HG02759 (cell line): Measurements from ENCODE around the gene TFF3.

ENCODE experiments used
- ATAC-seq: cut with Tn5 transposase; IDR thresholded peaks from one replicate; pipeline ENCODE4 v1.9.1; 2021; ENCODE audit warnings: mild to moderate bottlenecking, moderate library complexity; ENCODE audit not compliant: unreplicated experiment

The TFF3 gene

GRCh38 chr21:42347601-42348327 lies 32.6 kb upstream of the TFF3 start:
- no peak for ATAC-seq

GRCh38 chr21:42346866-42347600 lies 31.8 kb upstream of the TFF3 start:
- ATAC-seq = no peak

- ATAC-seq = no peak
Observed at GRCh38 chr21:42346441-42346840, 31.2 kb upstream of the TFF3 start.

GRCh38 chr21:42344631-42345030 lies 29.4 kb upstream of the TFF3 start:
- no peak for ATAC-seq

GRCh38 chr21:42343963-42344510 lies 28.8 kb upstream of the TFF3 start:
- ATAC-seq = no peak

GRCh38 chr21:42343556-42343955 lies 28.3 kb upstream of the TFF3 start:
- no peak for ATAC-seq

GRCh38 chr21:42343101-42343500 lies 27.9 kb upstream of the TFF3 start:
- no peak for ATAC-seq

GRCh38 chr21:42341776-42342542 lies 26.8 kb upstream of the TFF3 start:
- ATAC-seq = no peak

- no peak for ATAC-seq
Observed at GRCh38 chr21:42340187-42341050, 25.2 kb upstream of the TFF3 start.

GRCh38 chr21:42338729-42339715 lies 23.8 kb upstream of the TFF3 start:
- no peak for ATAC-seq

- no peak for ATAC-seq
Observed at GRCh38 chr21:42337830-42338728, 22.9 kb upstream of the TFF3 start.

GRCh38 chr21:42337276-42337675 lies 22.1 kb upstream of the TFF3 start:
- ATAC-seq = no peak

GRCh38 chr21:42336054-42336453 lies 20.8 kb upstream of the TFF3 start:
- no peak for ATAC-seq

- no peak for ATAC-seq
Observed at GRCh38 chr21:42332557-42333317, 17.5 kb upstream of the TFF3 start.

- ATAC-seq = no peak
Observed at GRCh38 chr21:42331660-42332059, 16.5 kb upstream of the TFF3 start.

- ATAC-seq = no peak
Observed at GRCh38 chr21:42330380-42331371, 15.5 kb upstream of the TFF3 start.
